ENCODE results near the gene ME1. TPM values are rescaled to one million over a fixed set of nuclear protein-coding genes. Genes with fewer than 3 reads are reported as not detected.

ME1 gene
- total RNA-seq, 3 donors from 2014 or later, result 2.6 to 10.4 (median 7.3) TPM

- TF ChIP-seq CTCF (IDR thresholded peaks at IDR 0.05), result no peak
- H3K4me3 ChIP-seq, result no peak overlapping the region
- intact Hi-C loops (cut with DNase I, micrococcal nuclease), result no loop called here
- no peak for ATAC-seq
- no peaks in the 10 kb centered on the region for H3K36me3 ChIP-seq (ENCODE audit: low read depth)
- no peak for DNase-seq
- H3K4me1 ChIP-seq (ENCODE audit: low read depth), result peaks cover 13% of the 10 kb centered on the region
- H3K9me3 ChIP-seq, result no peaks in the 10 kb centered on the region
Observed at GRCh38 chr6:83190626-83191025, 240.2 kb downstream of the ME1 start.

- ATAC-seq (no peak), DNase-seq (no peak)
- no peak for TF ChIP-seq CTCF (IDR thresholded peaks at IDR 0.05)
- intact Hi-C loops (cut with DNase I, micrococcal nuclease), result no loop called here
- no peaks in the 10 kb centered on the region for H3K36me3 ChIP-seq (ENCODE audit: low read depth)
- H3K9me3 ChIP-seq, result no peaks in the 10 kb centered on the region
- no peak overlapping the region for H3K4me3 ChIP-seq
- peaks cover 5% of the 10 kb centered on the region for H3K4me1 ChIP-seq (ENCODE audit: low read depth)
Observed at GRCh38 chr6:83188501-83188900, 242.3 kb downstream of the ME1 start.

GRCh38 chr6:83185096-83185495, 245.8 kb downstream of the ME1 start:
- Histone ChIP-seq H3K4me3 (no peak overlapping the region), H3K9me3 (no peaks in the 10 kb centered on the region), H3K4me1 (ENCODE audit: low read depth) (no peaks in the 10 kb centered on the region), H3K36me3 (ENCODE audit: low read depth) (no peaks in the 10 kb centered on the region)
- no peak for ATAC-seq
- DNase-seq, result no peak
- intact Hi-C loops (cut with DNase I, micrococcal nuclease), result no loop called here
- TF ChIP-seq CTCF (IDR thresholded peaks at IDR 0.05), result no peak

- Histone ChIP-seq H3K4me3 (no peak overlapping the region), H3K9me3 (no peaks in the 10 kb centered on the region), H3K36me3 (ENCODE audit: low read depth) (no peaks in the 10 kb centered on the region), H3K4me1 (ENCODE audit: low read depth) (no peaks in the 10 kb centered on the region)
- no peak for TF ChIP-seq CTCF (IDR thresholded peaks at IDR 0.05)
- no peak for DNase-seq
- ATAC-seq, result no peak
- intact Hi-C loops (cut with DNase I, micrococcal nuclease), result no loop called here
Observed at GRCh38 chr6:83183082-83183828, 247.6 kb downstream of the ME1 start.

GRCh38 chr6:83182114-83182513, 248.7 kb downstream of the ME1 start:
- intact Hi-C loops (cut with DNase I, micrococcal nuclease), result no loop called here
- H3K9me3 ChIP-seq, result no peaks in the 10 kb centered on the region
- no peak for DNase-seq
- H3K36me3 ChIP-seq (ENCODE audit: low read depth), result no peaks in the 10 kb centered on the region
- no peak overlapping the region for H3K4me3 ChIP-seq
- no peaks in the 10 kb centered on the region for H3K4me1 ChIP-seq (ENCODE audit: low read depth)
- no peak for ATAC-seq
- TF ChIP-seq CTCF (IDR thresholded peaks at IDR 0.05), result no peak
